GM18868 (cell line): Measurements from ENCODE around the gene LRRC4C.
"Not testable (repeated sequence)": the region's sequence is repeated elsewhere in the genome, so short reads cannot be mapped to it uniquely, and the experiment has no call there.

ENCODE experiments used
- ATAC-seq: cut with Tn5 transposase; IDR thresholded peaks from one replicate; pipeline ENCODE4 v1.9.1; 2021; ENCODE audit warnings: mild to moderate bottlenecking, moderate library complexity; ENCODE audit not compliant: unreplicated experiment

The LRRC4C gene

DNA sequence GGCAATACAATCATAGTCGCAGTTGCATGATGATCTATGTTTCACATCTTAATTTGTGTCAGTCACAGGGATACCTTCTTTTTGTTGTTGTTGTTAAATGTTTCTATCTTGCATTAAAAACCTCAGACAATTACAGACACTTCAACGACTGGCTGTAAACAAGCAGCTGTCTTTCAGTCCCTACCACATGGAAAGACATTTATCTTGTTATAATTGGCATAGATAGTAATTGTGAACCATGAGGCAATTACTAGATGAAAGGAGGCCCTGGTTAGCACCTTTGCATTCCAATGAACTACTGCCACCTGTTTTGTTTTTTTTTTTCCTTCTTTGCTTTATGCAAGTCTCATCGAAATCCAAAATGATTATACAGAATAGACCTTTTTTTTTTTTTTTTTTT lies 416.8 kb downstream of the LRRC4C start:
- ATAC-seq: no peak

DNA sequence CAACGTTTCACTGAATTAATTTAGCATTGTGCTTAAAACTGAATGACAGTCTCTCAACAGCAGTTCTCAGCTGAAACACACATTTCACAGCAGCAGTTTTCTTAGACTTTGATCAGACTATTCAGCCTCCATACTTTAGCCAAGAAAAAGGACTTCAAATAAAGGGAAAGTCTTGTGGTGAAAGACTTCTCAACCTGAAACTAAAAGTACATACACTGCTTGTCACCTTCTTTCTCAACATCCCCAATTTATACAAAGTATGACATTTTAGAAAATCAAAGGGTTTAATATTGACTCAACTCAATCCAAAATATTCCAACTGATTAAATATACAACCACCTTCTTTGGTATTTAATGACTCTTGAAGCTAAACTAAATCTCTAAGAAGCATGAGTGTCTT lies 419.0 kb downstream of the LRRC4C start:
- peak; percentile 76 for ATAC-seq

GRCh38 chr11:41039592-41039991 lies 419.9 kb downstream of the LRRC4C start:
- no peak for ATAC-seq

DNA sequence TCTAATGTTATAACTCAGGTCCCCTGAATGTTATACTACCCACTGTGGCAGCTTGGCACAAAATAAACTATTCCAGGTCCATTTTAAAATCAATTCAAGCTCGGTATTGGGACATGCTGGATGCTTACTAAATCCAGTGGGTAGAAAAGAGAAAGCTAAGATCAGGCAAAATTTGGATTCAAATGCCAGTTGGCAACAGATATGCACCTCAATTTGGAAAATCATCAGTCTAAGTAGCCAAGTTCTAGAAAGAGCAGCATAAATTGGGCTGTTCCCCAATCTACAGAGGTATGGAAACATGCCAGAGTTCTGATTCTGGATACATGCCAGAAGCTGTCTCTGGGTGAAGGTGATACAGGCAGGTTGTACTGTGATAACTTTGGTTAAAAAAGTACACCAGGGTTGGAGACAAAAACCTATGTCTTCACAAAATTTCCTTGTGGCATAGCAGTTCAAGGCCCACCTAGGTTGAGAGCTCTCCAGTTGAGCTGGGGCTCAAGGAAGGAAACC lies 427.8 kb downstream of the LRRC4C start:
- no peak for ATAC-seq

GRCh38 chr11:41020259-41020658 lies 439.2 kb downstream of the LRRC4C start:
- no peak for ATAC-seq

- not testable (repeated sequence) for ATAC-seq
These were observed 439.8 kb downstream of the LRRC4C start for GRCh38 chr11:41019666-41020065.

DNA sequence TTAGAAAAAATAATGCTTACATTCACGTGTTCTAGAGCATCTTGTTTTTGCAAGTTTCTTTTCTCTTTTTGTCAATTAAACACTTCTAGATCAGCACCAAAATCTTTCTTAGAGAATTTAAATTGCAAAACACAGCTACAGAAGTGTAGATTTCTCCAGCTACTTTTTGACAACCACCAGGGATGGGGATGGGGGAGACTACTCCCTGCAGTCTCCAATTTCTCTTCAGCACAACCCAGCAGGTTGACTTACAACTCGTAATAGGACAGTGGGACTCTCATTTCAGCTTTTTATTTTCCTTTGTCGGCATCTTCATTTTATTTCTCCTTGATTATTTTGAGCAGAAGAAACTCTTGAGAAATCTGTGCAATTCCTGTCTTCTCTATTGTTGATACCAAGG lies 441.2 kb downstream of the LRRC4C start:
- ATAC-seq: no peak

DNA sequence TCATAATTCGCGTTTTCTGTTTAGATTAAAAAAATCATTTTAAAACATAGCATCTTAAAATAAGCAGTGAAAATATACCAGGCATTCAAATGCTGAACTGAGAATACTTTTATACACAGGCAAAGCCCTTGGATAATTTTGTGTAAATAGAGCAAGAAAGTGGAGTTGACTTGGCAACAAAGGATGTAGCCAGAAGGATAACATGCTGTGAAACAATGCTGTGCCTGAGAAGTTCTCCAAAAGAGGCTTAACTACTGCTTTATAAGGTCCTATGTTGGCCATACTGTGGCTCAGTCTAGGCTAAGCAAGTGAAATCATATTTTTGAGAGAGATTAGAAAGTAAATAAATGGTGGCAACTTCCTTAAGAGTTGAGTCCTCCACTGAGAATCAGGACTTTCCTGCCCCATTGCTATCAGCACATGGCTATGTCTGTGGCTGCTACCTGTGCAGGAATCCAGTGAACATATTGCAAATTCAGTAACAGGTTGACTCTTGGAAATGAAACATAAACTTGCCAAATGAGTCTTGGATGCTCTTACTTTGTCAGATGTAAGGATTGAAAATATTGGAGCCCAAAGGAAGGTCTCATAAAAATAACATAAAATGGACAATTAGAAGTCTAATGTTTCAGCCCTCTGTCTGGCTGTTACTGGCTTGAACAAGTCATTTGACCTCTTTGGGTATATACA lies 448.9 kb downstream of the LRRC4C start:
- ATAC-seq: no peak

DNA sequence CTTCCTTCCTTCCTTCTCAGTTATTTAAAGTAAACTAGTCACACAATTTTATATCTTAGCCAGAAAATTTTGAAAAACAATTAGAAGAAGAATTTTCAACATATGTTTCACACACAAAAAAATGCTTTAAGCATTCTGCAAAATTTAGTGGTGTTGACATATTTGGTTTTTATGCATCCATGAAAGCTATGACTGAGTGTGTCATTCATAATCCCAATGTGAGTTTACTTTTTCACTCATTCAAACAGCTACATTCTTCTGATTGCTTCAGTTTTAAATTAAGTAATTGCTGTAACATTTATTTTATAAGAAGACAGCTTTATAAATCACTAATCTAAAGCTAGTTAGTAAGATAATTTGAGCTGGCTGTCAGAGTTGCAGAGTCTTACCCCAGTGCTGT lies 453.5 kb downstream of the LRRC4C start:
- ATAC-seq: no peak

- ATAC-seq: no peak
These were observed 455.8 kb downstream of the LRRC4C start for GRCh38 chr11:41003339-41004282.

DNA sequence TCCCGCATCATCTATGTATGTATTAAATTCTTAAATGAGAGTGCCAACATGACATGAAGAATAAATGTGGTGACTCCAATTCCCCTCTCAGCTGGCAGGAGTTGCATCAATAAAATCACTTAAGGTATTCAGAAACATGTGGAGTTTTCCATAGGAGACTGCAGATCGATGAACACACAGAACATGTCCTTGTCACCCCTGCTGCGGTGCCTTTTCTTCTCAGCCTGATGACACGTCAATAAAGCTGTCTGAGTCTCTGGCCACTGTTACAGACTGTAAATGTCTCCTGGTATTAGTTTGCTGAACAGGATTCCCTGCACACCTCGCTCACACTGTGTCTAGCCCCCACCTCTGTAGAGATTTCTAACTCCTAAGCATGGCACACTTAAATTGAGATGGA lies 460.5 kb downstream of the LRRC4C start:
- ATAC-seq: no peak

- no peak for ATAC-seq
These were observed 471.5 kb downstream of the LRRC4C start for GRCh38 chr11:40987776-40988435.

GRCh38 chr11:40986320-40986719 lies 473.1 kb downstream of the LRRC4C start:
- no peak for ATAC-seq

DNA sequence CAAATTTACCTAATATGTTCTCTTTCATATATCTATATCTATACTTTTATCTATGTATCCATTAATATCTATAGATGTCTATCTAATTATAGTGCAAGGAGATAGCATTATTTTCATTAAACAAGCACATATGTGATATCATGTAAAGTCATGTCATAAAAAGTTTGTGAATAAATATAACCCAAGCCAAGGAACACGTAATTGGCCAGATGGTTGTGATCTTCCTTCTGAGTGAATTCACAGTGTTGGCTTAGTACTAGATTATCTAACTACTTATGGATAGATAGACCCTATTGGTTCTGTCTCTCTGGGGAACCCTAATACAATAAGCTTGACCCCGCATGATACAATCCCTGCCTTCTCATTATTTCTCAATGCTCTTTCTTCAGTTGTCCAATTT lies 484.4 kb downstream of the LRRC4C start:
- ATAC-seq: no peak

DNA sequence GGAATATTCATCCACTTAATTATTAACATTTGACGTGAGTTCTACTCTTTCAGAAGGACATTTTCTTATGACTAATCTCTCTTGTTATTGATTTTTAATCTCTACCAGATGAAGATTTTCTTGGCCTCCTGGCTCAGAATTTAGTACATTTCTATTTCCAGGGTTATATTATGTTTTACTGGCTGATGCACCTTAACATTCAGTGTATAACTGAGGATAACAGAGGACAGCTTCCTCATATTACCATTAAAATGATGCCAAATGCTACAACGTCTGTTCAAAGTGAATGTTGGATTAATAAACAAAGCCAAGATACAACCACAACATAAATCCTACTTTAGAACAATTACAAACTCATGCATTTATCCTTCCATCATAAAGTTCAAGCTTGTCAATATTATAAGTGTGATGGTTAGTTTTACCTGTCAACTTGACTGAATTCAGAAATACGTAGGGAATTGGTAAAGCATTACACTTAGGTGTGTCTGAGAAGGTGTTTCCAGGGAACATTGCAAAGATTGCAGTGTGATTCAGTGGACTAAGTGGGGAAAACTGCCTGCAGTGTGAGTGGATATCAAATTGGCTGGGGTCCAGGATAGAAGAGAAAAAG lies 485.2 kb downstream of the LRRC4C start:
- no peak for ATAC-seq

DNA sequence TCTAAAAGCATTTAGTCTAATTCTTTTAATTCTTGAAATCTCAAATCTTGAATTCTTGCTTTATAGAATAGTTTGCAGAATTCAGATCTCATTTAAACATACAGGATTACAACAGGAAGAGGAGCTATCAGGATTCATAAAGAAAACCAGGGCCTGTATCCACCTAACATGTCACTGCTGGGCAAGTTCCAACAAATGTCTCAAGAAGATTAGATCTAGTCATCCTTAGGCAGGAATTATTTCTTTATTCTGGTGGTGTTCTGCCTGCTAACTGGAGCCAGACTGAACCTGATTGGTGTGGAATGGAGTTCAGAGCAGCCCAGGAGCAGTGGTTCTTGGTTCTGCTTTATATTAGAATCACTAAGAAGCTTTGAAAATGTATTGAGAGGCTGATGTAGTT lies 500.7 kb downstream of the LRRC4C start:
- ATAC-seq: no peak

GRCh38 chr11:40952479-40952878 lies 507.0 kb downstream of the LRRC4C start:
- no peak for ATAC-seq

- ATAC-seq: no peak
These were observed 521.5 kb downstream of the LRRC4C start for GRCh38 chr11:40938002-40938401.

GRCh38 chr11:40924915-40925314 lies 534.5 kb downstream of the LRRC4C start:
- ATAC-seq: no peak

GRCh38 chr11:40921246-40921645 lies 538.2 kb downstream of the LRRC4C start:
- ATAC-seq: no peak

DNA sequence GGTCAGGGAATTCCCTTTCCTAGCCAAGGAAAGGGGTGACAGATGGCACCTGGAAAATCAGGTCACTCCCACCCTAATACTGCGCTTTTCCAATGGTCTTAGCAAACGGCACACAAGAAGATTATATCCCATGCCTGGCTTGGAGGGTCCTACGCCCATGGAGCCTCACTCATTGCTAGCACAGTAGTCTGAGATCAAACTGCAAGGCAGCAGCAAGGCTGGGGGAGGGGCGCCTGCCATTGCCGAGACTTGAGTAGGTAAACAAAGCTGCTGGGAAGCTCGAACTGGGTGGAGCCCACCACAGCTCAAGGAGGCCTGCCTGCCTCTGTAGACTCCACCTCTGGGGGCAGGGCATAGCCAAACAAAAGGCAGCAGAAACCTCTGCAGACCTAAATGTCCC lies 548.7 kb downstream of the LRRC4C start:
- not testable (repeated sequence) for ATAC-seq
